GM18505 (cell line): ENCODE results near the gene TOPBP1.
"Not testable (repeated sequence)": the region's sequence is repeated elsewhere in the genome, so short reads cannot be mapped to it uniquely, and the experiment has no call there.

Source experiments
- ATAC-seq: cut with Tn5 transposase; IDR thresholded peaks from one replicate; pipeline ENCODE4 v1.9.1; 2021; ENCODE audit not compliant: unreplicated experiment
- POLR2A ChIP-seq: IDR thresholded peaks from 4 replicates; pipeline ENCODE4 v1.6.1; 2011; ENCODE audit warnings: borderline replicate concordance; ENCODE audit not compliant: insufficient read depth, insufficient read length; ENCODE audit errors: extremely low read depth

Gene TOPBP1

DNA sequence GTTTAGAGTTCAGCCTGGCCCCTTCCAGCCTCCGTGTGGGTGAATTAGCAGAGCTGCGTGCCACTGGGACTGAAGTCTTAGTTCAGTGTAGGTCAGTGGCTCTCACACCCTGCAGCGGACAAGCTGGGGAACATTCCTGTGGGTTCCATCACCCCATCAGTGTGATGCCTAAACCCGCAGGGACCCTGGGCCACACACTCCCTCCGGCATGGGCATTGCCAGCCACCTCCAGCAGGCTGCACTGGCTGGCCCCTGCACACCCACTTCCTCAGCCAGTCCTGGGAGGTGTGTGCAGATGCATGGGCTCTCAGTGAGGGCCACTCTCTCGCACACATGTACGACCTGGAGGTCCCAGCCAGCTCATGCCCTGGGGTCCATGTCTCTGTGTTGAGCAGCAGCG lies 32.1 kb upstream of the TOPBP1 start:
- no peak for TF ChIP-seq POLR2A
- ATAC-seq, result no peak

DNA sequence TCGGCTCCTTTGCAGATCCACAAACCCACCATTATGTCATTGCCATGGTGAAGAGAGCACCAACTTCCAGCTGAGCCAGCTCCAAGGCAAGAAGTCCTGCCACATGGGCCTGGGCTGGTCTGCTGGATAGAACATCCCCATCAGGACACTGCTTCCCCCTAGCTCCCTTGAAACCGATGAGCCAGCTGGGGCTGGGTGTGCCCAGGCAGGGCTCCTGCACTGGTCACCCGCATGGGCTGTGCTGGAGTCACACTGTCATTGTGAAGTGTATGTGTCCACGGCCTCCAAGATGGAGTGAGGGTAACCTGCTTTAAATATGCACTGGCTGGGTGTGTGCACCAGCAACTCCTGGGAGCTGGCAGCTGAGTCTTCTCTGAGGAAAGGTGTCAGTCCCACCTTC lies 31.0 kb upstream of the TOPBP1 start:
- no peak for ATAC-seq
- no peak for TF ChIP-seq POLR2A

DNA sequence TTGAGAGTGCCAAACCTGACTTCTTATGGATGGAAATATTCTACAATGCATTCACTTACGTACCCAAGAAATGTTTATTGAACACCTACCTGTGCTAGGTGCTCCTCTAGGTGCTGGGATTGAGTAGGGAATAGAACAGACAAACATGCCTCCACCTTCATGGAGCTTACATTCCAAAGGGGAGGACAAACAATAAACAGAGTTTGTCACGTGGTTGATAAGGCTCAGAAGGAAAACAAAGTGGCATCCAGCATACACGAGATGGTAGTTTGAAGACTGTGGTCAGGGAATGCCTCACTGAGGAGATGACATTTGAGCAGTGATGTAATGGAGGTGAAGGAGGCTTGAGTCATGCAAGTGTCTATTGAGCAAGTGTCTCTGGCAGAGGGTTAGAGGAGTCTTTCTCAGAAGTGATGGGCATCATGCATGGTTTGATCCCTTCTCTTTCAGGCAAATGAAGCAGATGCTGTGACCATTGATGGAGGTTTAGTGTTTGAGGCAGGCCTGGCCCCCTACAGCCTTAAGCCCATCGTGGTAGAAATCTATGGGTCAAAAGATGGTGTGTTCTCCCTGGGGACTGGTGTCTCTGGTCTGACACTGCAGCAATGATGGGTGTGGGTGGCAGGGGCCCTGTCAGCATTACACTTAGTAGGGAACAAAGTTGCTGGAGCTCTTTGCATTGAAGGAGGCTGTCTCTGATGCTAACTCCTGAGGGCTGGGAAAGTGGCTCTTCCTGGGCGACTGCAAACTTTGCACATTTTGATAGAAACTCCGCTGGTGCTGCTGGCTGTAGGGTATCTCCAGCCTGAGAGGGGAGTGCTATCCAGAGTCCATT lies 29.7 kb upstream of the TOPBP1 start:
- TF ChIP-seq POLR2A, result no peak
- no peak for ATAC-seq

DNA sequence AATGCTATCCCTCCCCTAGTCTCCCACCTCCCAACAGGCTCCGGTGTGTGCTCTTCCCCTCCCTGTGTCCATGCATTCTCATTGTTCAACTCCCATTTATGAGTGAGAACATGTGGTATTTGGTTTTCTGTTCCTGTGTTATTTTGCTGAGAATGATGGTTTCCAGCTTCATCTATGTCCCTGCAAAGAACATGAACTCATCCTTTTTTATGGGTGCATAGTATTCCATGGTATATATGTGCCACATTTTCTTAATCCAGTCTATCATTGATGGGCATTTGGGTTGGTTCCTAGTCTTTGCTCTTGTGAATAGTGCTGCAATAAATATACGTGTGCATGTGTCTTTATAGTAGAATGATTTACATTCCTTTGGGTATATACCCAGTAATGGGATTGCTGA lies 16.3 kb upstream of the TOPBP1 start:
- not testable (repeated sequence) for ATAC-seq

DNA sequence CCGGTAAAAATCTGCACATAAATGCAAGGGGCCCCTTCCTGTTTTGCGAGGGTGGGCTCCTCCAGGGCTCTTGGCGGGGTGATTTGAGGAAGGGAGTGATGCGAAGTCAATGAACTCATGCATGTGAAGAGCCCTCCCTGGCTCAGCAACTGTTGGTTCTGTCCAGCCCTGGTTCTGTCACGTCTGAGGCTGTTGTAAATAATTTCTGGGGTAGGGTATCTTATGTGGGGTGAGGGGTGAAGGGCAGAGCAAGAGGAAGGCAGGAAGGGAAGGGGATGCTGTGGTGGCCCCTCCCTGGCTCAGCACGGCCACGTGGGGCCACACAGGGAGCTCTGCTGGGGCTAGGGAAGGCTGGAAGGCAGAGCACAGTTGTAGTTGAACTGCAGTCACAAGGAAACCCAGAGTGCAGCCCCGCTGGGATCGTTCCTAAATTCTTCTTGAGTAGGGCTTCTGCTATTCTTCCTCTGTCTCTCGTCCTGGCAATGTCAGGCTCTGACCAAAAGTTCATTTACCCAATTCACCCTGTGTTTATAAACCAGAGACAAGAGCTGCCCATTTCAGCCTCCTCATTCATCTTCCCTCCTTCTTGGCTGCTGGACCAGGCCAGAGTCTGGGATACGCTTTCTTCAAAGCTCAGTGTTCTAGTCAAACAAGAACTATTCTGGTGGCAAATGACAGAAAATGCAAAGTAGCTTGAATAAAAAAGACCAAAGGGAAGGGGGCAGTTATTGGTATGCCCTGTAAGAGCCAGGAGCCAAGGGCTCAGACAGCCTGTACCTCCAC lies 14.8 kb upstream of the TOPBP1 start:
- no peak for ATAC-seq

DNA sequence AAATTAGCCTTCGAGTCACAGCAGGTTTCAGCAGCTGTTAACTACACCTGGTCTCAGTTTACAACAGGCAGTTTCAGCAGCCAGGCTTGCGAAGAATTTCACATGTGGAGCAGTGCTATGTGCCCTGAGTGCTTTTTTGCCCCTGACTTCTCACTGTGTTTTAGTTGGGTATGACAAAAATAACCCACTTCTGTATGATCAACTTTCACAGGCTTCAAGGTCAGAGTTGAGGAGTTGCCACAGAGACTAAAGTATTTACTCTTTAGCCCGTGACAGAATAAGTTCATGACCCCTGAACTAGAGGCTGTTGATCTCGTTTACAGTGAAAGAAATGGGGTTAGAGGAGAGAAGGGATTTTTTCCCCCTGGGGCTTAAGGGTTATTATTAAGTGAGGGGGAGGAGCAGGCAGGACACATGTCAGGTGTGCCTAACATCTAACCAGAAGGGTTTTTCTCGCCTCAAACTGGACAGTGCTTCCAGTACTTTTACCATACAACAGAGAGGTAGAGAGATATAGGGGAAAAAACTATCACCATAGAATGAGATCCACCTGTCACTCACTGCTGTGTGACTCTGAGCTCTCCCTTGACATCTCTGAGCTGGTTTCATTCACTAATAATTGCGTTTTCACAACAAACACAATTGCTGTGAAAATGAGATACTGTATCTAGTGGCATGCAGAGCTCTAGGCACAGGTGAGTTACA lies 14.0 kb upstream of the TOPBP1 start:
- no peak for ATAC-seq
- no peak for TF ChIP-seq POLR2A

More for the DNA sequence above, 14.8 kb upstream of the TOPBP1 start:
- TF ChIP-seq POLR2A, result no peak

DNA sequence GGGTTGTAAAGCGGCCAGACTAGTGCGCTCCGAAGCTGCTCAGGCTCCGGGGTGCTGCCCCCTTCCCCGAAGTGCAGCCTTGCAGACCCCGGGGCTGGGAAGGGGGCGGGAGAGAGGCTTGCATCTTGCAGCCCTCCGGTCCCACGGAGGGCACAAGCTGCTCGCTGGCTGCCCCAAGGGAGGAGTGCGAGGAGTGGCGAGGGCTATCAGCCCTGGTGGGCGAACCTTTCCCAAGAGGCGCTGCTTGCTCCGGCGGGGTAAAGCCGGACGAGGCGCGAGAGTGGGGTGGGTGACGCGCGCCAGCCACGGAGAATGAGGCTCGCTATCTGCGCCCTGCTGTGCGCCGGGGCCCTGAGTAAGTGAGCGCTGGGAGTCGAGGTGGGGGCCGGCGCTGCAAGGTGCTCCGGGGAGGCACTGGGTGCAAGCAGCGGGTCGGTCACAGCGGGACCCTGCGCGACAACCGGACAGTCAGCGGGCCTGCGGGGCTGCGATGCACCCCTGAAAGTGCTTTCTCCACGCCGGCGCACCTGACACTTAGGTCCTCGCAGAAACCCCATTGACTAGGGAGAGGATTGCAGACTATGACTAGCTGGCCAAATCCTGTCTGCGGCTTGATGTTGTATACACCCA lies 12.7 kb upstream of the TOPBP1 start:
- ATAC-seq, result no peak

DNA sequence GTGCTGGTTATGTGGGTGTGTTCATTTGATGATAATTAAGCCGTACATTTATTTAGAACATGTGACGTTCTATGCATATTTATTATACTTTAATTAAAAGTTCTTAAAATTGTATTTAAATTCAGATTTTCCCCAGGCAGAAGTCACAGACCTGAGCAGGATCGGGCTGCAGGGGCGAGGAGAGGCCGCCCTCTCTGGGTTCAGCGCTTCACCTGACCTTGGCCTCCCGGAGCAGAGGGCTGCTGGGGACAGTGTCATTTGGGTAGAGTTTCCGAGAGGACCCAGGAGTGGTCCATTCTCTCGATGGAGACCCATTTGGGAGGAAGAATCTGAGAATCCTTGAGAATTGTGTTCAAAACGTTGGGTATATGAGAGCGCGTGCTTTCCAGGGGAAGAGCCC lies 12.0 kb upstream of the TOPBP1 start:
- no peak for TF ChIP-seq POLR2A
- ATAC-seq, result no peak

More for the DNA sequence above, 12.7 kb upstream of the TOPBP1 start:
- TF ChIP-seq POLR2A, result no peak

DNA sequence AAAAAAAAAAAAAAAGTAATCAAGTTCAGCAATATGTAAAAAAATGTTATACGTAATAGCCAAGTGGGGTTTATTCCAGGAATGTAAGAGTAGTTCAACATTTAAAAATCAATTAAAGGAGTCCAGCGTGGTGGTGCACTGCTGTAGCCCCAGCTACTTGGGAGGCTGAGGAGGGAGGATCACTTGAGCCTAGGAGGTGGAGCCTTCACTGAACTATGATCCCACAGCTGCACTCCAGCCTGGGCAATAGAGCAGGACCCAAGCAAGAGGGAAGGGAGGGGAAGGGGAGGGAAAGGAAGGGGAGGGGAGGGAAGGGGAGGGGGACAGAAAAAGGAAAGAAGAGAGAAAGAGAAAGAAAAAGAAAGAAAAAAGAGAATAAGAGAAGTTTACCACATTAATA lies 10.7 kb upstream of the TOPBP1 start:
- no peak for ATAC-seq
- TF ChIP-seq POLR2A, result no peak

DNA sequence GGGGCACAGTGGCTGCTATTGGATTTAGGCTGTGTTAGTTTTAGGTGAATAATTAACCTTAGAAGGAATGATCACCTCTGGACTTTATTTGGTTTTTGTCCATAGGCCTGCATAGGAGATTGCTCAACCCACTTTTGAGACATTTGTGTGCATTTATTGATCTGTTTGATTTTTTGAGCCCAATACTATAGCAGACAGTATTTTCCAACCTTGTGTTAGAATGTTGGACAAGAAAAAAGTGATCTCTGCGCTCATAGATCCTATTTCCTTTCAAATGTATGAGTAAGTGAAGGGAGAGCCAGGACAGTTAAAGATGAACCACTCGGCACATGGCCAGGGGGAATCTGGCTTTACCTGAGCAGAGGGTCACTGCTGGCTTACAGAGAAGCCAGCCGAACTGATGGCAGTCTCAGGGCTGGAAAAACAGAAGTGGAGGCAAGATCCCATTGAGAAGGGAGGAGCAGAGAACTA lies 8.8 kb upstream of the TOPBP1 start:
- no peak for TF ChIP-seq POLR2A
- no peak for ATAC-seq

DNA sequence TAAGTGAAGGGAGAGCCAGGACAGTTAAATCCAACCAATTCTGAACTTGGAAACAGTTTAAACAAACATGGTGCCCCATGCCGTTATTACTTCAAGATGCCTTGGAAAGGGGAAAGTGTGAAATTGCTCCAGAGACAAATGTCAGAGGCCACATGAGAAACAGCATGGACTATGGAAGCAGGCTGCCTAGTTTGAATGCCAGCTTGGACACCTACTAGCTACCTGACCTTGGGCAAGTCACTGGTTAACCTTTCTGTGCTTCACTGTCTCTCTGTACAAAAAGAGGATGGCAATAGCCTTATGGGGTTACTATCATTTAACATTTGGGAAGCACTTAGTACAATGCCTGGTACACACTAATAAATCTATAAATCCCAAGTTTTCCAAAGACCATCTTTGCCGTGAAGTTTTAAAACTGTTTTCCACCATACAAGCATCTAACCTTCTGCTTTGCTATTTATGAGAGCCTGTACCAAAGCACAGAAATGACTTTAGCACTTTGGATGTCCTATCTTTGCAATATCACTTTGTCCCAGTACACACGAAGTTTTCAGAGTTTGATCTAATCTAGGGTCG lies 8.3 kb upstream of the TOPBP1 start:
- ATAC-seq, result no peak
- TF ChIP-seq POLR2A, result no peak

DNA sequence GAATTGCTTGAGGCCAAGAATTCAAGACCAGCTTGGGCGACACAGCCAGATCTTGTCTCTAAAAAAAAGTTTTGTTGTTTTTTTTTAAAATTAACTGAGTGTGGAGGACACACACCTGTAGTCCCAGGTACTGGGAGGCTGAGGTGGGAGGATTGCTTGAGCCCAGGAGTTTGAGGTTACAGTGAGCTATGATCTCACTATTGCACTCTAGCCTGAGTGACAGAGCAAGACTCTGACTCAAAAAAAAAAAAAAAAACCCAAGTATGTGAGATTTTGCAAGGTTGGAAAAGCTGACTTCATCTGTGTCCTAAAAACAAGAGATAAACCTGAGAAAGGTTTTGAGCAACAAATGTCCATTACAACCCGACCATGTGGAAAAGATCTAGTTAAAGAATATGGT lies 5.4 kb upstream of the TOPBP1 start:
- no peak for TF ChIP-seq POLR2A
- ATAC-seq, result no peak

DNA sequence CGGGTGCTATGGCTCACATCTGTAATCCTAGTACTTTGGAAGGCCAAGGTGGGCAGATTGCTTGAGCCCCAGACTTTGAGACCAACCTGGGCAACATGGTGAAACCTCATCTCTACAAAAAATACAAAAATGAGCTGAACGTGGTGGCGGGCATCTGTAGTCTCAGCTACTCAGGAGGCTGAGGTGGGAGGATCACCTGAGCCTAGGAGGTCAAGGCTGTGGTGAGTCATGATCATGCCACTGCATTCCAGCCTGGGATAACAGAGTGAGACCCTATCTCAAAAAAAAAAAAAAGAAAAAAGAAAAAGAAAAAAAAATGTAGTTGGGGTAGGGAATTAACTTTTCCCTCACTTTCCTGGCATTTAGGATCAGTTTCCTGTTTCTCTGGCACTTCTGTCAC lies 3.4 kb upstream of the TOPBP1 start:
- not testable (repeated sequence) for ATAC-seq
